Osteocyte (in vitro differentiated cells): Measurements from ENCODE around the gene SERPINA3. TPM values are rescaled to one million over a fixed set of nuclear protein-coding genes. Genes with fewer than 3 reads are reported as not detected.

Experiments used
- DNase-seq: peaks from one replicate; pipeline ENCODE4 v3.0.0; 2021; ENCODE audit warnings: mixed read lengths; ENCODE audit not compliant: unreplicated experiment; ENCODE audit errors: extremely low spot score
- H3K27ac Mint-ChIP-seq: one replicate; pipeline ENCODE4 v1.8.0; 2021; ENCODE audit warnings: mild to moderate bottlenecking, mixed read lengths; ENCODE audit not compliant: unreplicated experiment
- H3K27me3 Mint-ChIP-seq: one replicate; pipeline ENCODE4 v1.8.0; 2021; ENCODE audit warnings: mixed read lengths; ENCODE audit not compliant: unreplicated experiment
- H3K36me3 Mint-ChIP-seq: one replicate; pipeline ENCODE4 v1.8.0; 2021; ENCODE audit warnings: mixed read lengths; ENCODE audit not compliant: unreplicated experiment
- H3K4me1 Mint-ChIP-seq: one replicate; pipeline ENCODE4 v1.8.0; 2021; ENCODE audit warnings: mixed read lengths; ENCODE audit not compliant: unreplicated experiment
- H3K4me3 Mint-ChIP-seq: one replicate; pipeline ENCODE4 v1.8.0; 2021; ENCODE audit warnings: mild to moderate bottlenecking, moderate library complexity, mixed read lengths; ENCODE audit not compliant: unreplicated experiment
- H3K9me3 Mint-ChIP-seq: one replicate; pipeline ENCODE4 v1.8.0; 2021; ENCODE audit warnings: mixed read lengths; ENCODE audit not compliant: unreplicated experiment
- total RNA-seq: library from RNA; stranded (reverse); gene quantifications from 2 replicates; pipeline ENCODE4 v1.2.1, GENCODE V29; 2021
- TF ChIP-seq, protein P1 (sequence below): fragments of 200-600 bp; sonication (generic); IDR thresholded peaks from 2 replicates; pipeline ENCODE4 v1.5.0; 2021; ENCODE audit warnings: antibody characterized with exemption, mild to moderate bottlenecking, moderate library complexity

The SERPINA3 gene
- total RNA-seq, 1 donor from 2014 or later, result 1.2 TPM

DNA sequence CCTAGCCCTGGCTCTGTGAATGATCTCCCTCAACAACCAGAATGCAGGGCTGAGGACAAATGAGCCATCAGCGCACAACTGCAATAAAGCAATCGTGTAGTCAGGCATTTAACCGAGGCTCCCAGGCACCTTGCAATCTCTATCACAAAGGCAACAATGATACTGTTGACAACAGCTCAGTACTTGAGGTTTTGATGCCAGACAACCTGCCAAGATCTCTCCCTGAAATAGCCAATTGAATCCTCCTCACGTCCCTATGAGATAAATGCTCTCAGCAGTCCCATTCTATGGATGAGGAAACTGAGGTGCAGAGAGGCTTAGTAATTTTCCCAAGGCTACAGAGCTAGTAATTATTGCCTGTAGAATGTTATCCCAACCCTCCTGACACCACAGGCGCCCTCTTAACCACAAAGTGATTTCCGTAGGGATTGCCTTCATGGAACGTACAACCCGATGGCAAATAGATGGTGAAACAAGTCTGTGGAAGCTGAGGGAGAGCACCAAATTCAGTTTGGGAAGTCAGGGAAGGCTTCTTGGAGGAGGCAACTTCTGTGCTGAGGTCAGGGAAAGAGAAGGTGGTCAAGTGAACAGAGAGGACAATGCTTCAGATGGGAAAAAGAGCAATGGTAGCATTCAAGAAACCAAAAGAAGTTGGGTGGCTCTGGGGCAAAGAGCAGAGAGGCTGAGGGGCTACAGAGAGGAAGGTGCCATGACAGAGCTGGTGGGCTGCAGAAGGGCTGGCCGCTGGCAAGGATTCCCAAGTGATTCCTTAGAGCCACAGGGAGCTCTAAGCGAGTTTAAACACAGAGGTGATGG is 12.6 kb downstream of the SERPINA3 start:
- TF ChIP-seq, protein P1, sequence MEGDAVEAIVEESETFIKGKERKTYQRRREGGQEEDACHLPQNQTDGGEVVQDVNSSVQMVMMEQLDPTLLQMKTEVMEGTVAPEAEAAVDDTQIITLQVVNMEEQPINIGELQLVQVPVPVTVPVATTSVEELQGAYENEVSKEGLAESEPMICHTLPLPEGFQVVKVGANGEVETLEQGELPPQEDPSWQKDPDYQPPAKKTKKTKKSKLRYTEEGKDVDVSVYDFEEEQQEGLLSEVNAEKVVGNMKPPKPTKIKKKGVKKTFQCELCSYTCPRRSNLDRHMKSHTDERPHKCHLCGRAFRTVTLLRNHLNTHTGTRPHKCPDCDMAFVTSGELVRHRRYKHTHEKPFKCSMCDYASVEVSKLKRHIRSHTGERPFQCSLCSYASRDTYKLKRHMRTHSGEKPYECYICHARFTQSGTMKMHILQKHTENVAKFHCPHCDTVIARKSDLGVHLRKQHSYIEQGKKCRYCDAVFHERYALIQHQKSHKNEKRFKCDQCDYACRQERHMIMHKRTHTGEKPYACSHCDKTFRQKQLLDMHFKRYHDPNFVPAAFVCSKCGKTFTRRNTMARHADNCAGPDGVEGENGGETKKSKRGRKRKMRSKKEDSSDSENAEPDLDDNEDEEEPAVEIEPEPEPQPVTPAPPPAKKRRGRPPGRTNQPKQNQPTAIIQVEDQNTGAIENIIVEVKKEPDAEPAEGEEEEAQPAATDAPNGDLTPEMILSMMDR, result no peak
- Mint-ChIP-seq H3K4me1 (no peaks in the 10 kb centered on the region), H3K4me3 (no peak overlapping the region), H3K27me3 (peaks cover 5% of the 10 kb centered on the region), H3K36me3 (no peaks in the 10 kb centered on the region), H3K9me3 (peaks cover 10% of the 10 kb centered on the region), H3K27ac (no peak overlapping the region)
- DNase-seq, result no peak

GRCh38 chr14:94625353-94625635 is 13.1 kb downstream of the SERPINA3 start:
- Mint-ChIP-seq H3K9me3 (peaks cover 5% of the 10 kb centered on the region), H3K36me3 (no peaks in the 10 kb centered on the region), H3K27ac (no peak overlapping the region), H3K4me3 (no peak overlapping the region), H3K27me3 (peaks cover 7% of the 10 kb centered on the region), H3K4me1 (no peaks in the 10 kb centered on the region)
- DNase-seq, result no peak
- TF ChIP-seq, protein P1, result no peak

DNA sequence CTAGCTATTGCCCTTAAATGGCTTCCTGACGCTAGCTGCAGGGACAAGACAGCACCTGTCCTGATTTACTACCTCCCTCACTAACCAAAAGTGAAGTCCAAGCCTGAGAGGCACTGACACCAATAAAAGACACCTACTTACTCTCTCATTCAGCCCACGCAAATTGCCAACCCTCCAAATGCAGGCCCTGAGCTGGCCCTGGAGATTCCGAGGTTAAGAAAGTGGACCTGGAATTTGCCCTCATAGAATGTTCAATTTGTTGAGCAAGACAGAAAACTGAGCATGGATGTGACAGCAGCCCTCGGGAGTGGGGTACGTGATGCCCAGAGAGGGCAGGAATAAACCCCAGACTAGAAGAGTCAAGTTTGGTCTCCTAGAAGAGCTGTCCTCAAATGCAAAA is 16.4 kb downstream of the SERPINA3 start:
- H3K9me3 Mint-ChIP-seq, result no peaks in the 10 kb centered on the region
- TF ChIP-seq, protein P1, result no peak
- H3K27me3 Mint-ChIP-seq, result peaks cover 11% of the 10 kb centered on the region
- H3K27ac Mint-ChIP-seq, result no peak overlapping the region
- no peaks in the 10 kb centered on the region for H3K4me1 Mint-ChIP-seq
- no peaks in the 10 kb centered on the region for H3K36me3 Mint-ChIP-seq
- no peak overlapping the region for H3K4me3 Mint-ChIP-seq
- no peak for DNase-seq

GRCh38 chr14:94630396-94630795 is 18.2 kb downstream of the SERPINA3 start:
- TF ChIP-seq, protein P1, result no peak
- DNase-seq, result no peak
- Mint-ChIP-seq H3K36me3 (no peaks in the 10 kb centered on the region), H3K27me3 (peaks cover 17% of the 10 kb centered on the region), H3K27ac (no peak overlapping the region), H3K9me3 (no peaks in the 10 kb centered on the region), H3K4me3 (no peak overlapping the region), H3K4me1 (no peaks in the 10 kb centered on the region)

GRCh38 chr14:94631050-94631449 is 18.9 kb downstream of the SERPINA3 start:
- H3K4me1 Mint-ChIP-seq, result no peaks in the 10 kb centered on the region
- no peaks in the 10 kb centered on the region for H3K9me3 Mint-ChIP-seq
- H3K27ac Mint-ChIP-seq, result no peak overlapping the region
- TF ChIP-seq, protein P1, result no peak
- H3K36me3 Mint-ChIP-seq, result no peaks in the 10 kb centered on the region
- no peak for DNase-seq
- no peak overlapping the region for H3K4me3 Mint-ChIP-seq
- H3K27me3 Mint-ChIP-seq, result peaks cover 17% of the 10 kb centered on the region
